Small intestine (tissue), 7 donors: ENCODE data around the gene NOG. TPM values are rescaled to one million over a fixed set of nuclear protein-coding genes. Genes with fewer than 3 reads are reported as not detected.
A peak's percentile ranks its signal among the peaks of the same experiment; 100 is the strongest.

Experiments
- DNase-seq, 2 donors: peaks; one replicate each; pipeline versions ENCODE4 v3.0.0 to v3.0.0-alpha.2; 2013
- FAIRE-seq: peaks from 2 replicates; lab custom pipeline; 2012; peaks lifted over from hg19 to GRCh38; lab: Jason Lieb, UNC
- H3K27ac ChIP-seq, 3 donors: one replicate each; pipeline ENCODE4 v1.5.1; 2013; ENCODE audit warnings: low read length in 2 of 3, mild to moderate bottlenecking in 2 of 3, control low read depth in 1 of 3, inconsistent platforms in 1 of 3, low read depth in 1 of 3, moderate library complexity in 1 of 3
- H3K27me3 ChIP-seq, 3 donors: one replicate each; pipeline ENCODE4 v1.6.1; 2013; ENCODE audit warnings: low read length in 3 of 3, inconsistent platforms in 1 of 3; ENCODE audit not compliant: control insufficient read depth in 3 of 3, insufficient read depth in 3 of 3
- H3K36me3 ChIP-seq, 3 donors: one replicate each; pipeline ENCODE4 v1.6.1; 2013; ENCODE audit warnings: low read length in 3 of 3, inconsistent platforms in 1 of 3, low read depth in 1 of 3, mild to moderate bottlenecking in 1 of 3, moderate library complexity in 1 of 3; ENCODE audit not compliant: control insufficient read depth in 3 of 3, insufficient read depth in 2 of 3
- H3K4me1 ChIP-seq, 3 donors: one replicate each; pipeline ENCODE4 v1.6.1; 2013; ENCODE audit warnings: low read length in 2 of 3, inconsistent platforms in 1 of 3, low read depth in 1 of 3, mild to moderate bottlenecking in 1 of 3, moderate library complexity in 1 of 3; ENCODE audit not compliant: control insufficient read depth in 3 of 3, insufficient read depth in 2 of 3
- H3K4me3 ChIP-seq, 3 donors: one replicate each; pipeline ENCODE4 v1.5.1; 2013; ENCODE audit warnings: low read length in 3 of 3, control low read depth in 1 of 3, inconsistent platforms in 1 of 3, low read depth in 1 of 3, mild to moderate bottlenecking in 1 of 3, moderate library complexity in 1 of 3
- H3K9me3 ChIP-seq, 2 donors: one replicate each; pipeline ENCODE4 v1.6.1; 2013; ENCODE audit warnings: low read depth in 1 of 2, low read length in 1 of 2; ENCODE audit not compliant: control insufficient read depth in 2 of 2, insufficient read depth in 1 of 2
- WGBS, 3 donors: extraction: QIAGEN DNeasy Blood & Tissue Kit; methylation state at CpG; one replicate each; pipeline ENCODE4 v1.1.7; 2013; 5-methylcytosine and 5-hydroxymethylcytosine counted together
- polyA plus RNA-seq, 4 donors: library from polyadenylated mRNA; stranded (reverse) in 3 of 4; unstranded in 1 of 4; fragments of 200-250 nt in 3 of 4; fragments of 120-200 nt in 1 of 4; gene quantifications; one replicate each; pipeline versions ENCODE4 v1.2.1 to v1.2.3, GENCODE V29; 2013
- donor health status: healthy with polysubstance abuse.
- donor health status: control.
- donor health status: control.
- donor health status: Bipolar disorder and iron deficiency.
- donor health status: healthy.

Gene NOG
- polyA plus RNA-seq, 4 donors: 0.79 to 1.5 TPM; not detected in 2

DNA sequence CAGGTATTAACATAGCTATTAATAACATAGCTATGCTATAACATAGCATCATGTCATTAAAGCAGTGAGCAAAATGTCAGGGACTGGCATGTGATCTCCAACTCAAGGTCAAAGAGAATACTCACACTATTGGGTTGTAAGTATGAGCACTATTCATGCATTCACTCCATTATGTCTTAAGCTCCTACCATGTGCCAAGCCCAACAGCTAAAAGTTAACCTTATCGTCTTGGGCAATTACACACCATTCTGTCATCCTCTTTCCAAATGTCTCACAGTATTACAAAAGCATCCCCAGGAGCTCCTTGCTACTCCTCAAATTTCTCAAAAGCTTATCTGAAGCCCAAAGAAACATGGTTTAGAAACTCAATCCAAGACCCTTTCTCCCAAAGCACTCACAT, 22.0 kb upstream of the NOG start:
- Histone ChIP-seq H3K36me3 (no peaks in the 10 kb centered on the region), H3K4me1 (no peaks in the 10 kb centered on the region), H3K9me3 (no peaks in the 10 kb centered on the region), H3K27me3 (no peaks in the 10 kb centered on the region), H3K4me3 (no peak overlapping the region), H3K27ac (no peak overlapping the region)
- no peak for FAIRE-seq
- WGBS, 3 donors: 85 to 90% (median 89%) methylated on average over 1 of the region's 1 CpG
- DNase-seq: no peak

DNA sequence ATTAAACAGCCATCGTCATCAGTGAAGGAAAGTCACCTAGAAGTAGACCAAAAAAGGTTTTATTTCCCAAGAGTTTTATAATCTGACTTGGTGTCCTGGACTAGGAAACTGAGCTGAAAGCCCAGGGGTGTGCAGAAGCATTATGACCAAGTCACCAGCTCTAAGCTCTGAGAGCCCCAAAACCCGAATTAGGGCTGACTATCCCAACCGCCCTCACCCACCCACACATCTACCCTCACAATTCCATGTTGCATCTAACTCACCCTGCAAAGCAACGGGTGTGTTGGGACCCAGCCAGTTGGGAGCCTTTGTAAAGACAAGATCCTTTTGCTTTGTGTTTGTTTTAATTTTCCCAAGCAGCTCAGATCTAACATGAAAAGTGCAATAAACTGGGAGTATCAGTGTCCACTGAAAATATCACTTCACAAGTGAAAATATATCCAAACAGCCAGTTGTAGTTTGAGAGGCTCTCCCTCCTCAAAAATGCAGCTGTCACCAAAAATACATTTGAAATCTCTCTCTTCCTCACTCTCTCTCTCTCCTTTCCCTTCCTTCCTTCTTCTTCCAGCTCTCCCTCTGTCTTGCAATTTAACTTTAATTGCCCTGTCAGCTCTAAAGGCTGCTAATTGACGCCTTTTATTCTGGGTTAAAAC, 16.2 kb upstream of the NOG start:
- WGBS, 3 donors: 52 to 60% (median 55%) methylated on average over 5 of the region's 5 CpGs
- no peaks in the 10 kb centered on the region for H3K4me1 ChIP-seq
- H3K36me3 ChIP-seq: no peaks in the 10 kb centered on the region
- H3K27ac ChIP-seq: no peak overlapping the region
- H3K4me3 ChIP-seq: no peak overlapping the region
- FAIRE-seq: no peak
- H3K27me3 ChIP-seq: peaks cover 0 to 19% (median 0%) of the 10 kb centered on the region in 3 donors
- H3K9me3 ChIP-seq: no peaks in the 10 kb centered on the region
- no peak for DNase-seq

DNA sequence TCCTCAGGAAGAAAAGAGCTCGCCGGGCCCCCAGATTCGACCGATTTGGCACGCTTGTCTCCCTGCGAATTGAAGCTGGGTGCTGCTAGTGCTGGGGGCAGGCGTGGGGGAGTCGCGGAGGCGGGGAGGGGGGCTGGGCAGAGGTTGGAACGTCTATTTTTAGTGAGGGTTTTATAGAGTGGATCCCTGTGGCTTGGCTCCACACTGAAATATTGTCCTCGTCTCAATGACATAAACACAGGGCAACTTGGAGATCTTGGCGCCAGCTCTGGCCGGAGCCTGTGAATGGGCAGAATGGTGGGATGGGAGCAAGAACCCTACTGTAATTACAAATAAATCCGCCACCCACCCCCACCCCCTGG, 15.7 kb upstream of the NOG start:
- H3K36me3 ChIP-seq: no peaks in the 10 kb centered on the region
- FAIRE-seq (no peak), DNase-seq (no peak)
- no peaks in the 10 kb centered on the region for H3K4me1 ChIP-seq
- H3K27me3 ChIP-seq: peaks cover 0 to 19% (median 0%) of the 10 kb centered on the region in 3 donors
- no peaks in the 10 kb centered on the region for H3K9me3 ChIP-seq
- no peak overlapping the region for H3K27ac ChIP-seq
- no peak overlapping the region for H3K4me3 ChIP-seq
- WGBS, 3 donors: 29 to 52% (median 46%) methylated on average over 15 of the region's 15 CpGs

DNA sequence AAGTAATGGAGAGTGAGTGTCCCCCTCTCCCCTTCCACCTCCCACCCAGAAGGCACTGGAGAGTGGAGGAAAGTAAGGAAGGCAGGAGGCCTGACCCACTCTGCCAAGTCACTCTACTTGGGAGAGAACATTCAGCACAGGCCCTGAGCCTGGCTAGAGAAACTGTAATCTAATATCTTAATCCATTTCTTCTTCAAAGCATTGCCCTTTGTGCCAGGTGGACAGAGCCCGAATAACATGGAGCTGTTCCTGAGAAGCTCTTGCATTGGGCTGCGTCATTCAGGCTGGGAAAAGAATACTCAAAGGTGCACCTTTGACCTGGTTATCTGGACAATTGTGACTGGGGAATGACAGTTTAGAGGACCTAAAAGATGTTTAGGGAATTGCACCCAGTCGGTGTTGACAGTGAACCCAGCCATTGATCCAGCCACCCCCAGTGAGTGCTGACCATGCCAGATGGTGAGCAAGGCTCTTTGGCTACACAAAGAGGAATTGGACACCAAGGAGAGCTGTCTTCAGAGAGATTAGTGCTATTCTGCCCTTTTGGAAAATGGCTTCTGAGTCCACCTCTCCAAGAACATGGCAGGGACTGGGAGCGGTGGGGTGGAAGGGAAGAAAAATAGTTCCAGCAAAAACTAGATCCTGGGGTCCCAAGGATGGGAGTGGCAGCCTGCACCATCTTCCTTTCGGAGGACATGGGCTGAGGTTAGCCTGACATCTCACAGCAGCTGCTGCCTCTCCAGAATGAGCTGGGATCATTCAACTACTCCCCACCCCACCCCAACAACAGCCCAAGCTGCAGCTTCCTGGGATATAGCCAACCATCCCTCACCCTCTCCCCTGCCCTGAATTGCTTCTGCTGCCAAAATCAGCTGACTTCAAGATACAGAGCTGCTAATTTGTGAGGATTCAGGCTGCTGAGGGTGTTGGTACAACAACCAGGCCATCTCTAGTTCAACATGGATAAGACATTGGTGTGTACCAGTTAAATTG, 11.6 kb upstream of the NOG start:
- 64 to 81% (median 73%) methylated on average over 5 of the region's 5 CpGs for WGBS, 3 donors
- peaks cover 0 to 28% (median 0%) of the 10 kb centered on the region in 3 donors for H3K27me3 ChIP-seq
- H3K9me3 ChIP-seq: no peaks in the 10 kb centered on the region
- no peaks in the 10 kb centered on the region for H3K36me3 ChIP-seq
- no peak overlapping the region for H3K4me3 ChIP-seq
- DNase-seq (no peak), FAIRE-seq (no peak)
- no peaks in the 10 kb centered on the region for H3K4me1 ChIP-seq
- no peak overlapping the region for H3K27ac ChIP-seq

DNA sequence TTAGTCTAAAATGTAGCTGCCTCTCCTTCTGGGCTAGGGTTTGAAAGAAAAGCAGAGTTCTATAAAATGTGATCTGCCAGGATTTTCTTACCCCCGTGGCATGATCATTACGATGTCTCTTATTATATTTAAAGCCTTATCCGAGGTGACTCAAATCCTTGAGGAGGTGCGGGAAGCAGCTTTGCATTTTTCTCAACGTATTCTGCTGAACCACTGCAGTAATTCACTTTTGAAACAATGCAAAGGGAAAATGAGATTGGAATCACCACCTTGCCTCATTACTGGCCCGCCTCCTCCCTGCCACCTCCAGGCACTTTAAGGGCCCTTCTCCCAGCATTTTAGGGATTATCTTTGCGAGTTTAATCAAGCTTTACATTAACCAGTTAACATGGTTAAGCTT, 9.7 kb upstream of the NOG start:
- Histone ChIP-seq H3K4me1 (no peaks in the 10 kb centered on the region), H3K4me3 (no peak overlapping the region), H3K36me3 (no peaks in the 10 kb centered on the region), H3K27ac (no peak overlapping the region), H3K9me3 (no peaks in the 10 kb centered on the region), H3K27me3 (peaks cover 0 to 25% (median 0%) of the 10 kb centered on the region in 3 donors)
- no peak for DNase-seq
- FAIRE-seq: no peak
- 69 to 73% (median 73%) methylated on average over 7 of the region's 7 CpGs for WGBS, 3 donors

DNA sequence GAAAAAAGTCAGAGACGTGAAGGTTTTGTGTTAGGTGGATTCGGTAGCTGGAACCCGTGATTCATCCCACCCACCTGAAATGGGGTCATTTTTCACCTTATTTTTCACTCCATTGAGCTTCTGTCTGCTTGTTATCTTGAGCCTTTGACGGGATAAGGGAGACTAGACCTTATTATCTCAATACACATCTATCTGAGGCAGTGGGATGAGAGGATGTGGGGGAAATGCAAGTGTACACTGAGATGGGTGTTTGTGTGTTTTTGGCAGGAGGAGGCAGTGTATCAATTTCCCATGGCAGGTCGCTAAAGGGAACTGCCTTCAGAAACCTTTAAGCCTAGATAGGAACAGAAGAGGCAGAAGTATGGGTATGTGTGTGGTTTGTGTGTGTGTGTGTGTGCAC, 6.2 kb upstream of the NOG start:
- H3K27ac ChIP-seq: no peak overlapping the region
- H3K4me1 ChIP-seq: no peaks in the 10 kb centered on the region
- 59 to 66% (median 65%) methylated on average over 5 of the region's 5 CpGs for WGBS, 3 donors
- no peak for DNase-seq
- H3K27me3 ChIP-seq: peaks cover 0 to 45% (median 7%) of the 10 kb centered on the region in 3 donors
- no peaks in the 10 kb centered on the region for H3K36me3 ChIP-seq
- H3K9me3 ChIP-seq: no peaks in the 10 kb centered on the region
- FAIRE-seq: no peak
- no peak overlapping the region for H3K4me3 ChIP-seq

DNA sequence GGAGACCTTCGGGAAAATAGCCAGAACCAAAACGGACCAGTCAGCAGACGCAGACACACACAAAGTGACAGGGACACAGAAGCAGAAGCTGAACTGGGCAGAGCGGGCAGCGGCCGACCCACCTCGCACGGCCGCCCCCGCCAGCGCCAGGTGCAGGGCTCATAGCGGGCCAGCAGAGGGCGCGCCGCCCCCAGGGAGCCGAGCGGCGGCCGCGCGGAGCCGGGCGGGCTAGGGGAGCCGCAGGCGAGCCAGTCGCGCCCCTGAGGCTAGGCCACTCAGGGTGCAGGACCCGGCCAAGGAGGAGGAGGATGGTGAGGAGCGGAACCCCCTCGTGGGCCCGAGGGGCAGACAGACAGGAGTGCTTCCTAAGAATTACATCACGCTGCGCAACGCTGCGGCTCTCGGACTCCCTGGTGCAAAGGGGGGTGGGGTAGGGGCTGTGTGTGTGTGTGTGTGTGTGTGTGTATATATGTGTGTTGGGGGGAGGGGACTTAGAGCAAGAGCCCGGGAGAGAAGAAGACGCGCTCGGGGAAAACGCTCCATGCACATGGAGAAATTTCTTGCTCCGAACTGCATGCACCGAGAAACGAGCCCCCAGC, 913 bp upstream of the NOG start:
- H3K9me3 ChIP-seq: no peaks in the 10 kb centered on the region
- H3K27ac ChIP-seq: no peak overlapping the region
- DNase-seq: peak; percentile 20 to 71
- H3K27me3 ChIP-seq: peaks cover 7 to 65% (median 15%) of the 10 kb centered on the region in 3 donors
- FAIRE-seq: no peak
- 0 to 2% (median 1%) methylated on average over 28 to 44 of the region's 44 CpGs for WGBS, 3 donors
- H3K36me3 ChIP-seq: no peaks in the 10 kb centered on the region
- H3K4me3 ChIP-seq: peak overlapping the region in 2 of 3 donors; percentile 38 to 40
- H3K4me1 ChIP-seq: peaks cover 0 to 9% (median 6%) of the 10 kb centered on the region in 3 donors

DNA sequence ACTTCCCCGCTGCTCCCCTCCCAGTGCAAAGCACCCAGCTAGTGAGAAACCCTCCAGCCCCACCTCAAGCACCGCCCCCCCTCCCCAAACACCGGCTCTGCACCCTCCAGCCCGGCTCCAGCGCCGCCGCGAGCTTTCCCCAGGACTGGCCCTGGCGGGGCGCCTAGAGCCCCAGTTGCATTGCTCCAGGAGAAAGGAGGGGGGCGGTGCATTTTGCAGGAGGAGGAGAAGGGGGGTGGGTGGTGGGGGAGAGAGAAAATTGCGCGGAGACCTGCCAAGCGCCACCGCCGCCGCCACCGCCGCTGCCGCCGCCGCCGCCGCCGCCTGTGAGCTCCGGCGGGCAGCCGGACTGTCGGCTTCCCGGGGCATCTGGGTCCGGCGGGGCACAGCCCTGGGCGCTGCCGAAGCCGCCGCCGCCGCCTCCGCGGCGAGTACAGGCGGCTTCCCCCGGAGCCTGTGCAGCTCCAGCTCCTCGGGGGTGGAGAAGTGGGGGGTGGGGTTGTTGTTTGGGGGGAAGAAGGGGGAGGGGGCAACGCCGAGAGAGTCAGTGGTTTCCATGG, 333 bp upstream of the NOG start:
- FAIRE-seq: no peak
- peak overlapping the region in 2 of 3 donors; percentile 38 to 40 for H3K4me3 ChIP-seq
- peaks cover 11 to 69% (median 15%) of the 10 kb centered on the region in 3 donors for H3K27me3 ChIP-seq

More for the DNA sequence above, 333 bp upstream of the NOG start:
- H3K36me3 ChIP-seq: no peaks in the 10 kb centered on the region
- no peaks in the 10 kb centered on the region for H3K9me3 ChIP-seq
- WGBS, 3 donors: 1 to 2% (median 1%) methylated on average over 31 to 46 of the region's 46 CpGs
- no peak for DNase-seq
- peaks cover 0 to 9% (median 6%) of the 10 kb centered on the region in 3 donors for H3K4me1 ChIP-seq
- no peak overlapping the region for H3K27ac ChIP-seq
